ENCODE data around the gene KRT14.
"Not testable (repeated sequence)": the region's sequence is repeated elsewhere in the genome, so short reads cannot be mapped to it uniquely, and the experiment has no call there.

KRT14 gene

GRCh38 chr17:41576740-41577139, 10.0 kb downstream of the KRT14 start:
- not testable (repeated sequence) for DNase-seq

GRCh38 chr17:41575336-41575735, 11.4 kb downstream of the KRT14 start:
- no peak for DNase-seq

- DNase-seq: no peak
These were observed 14.9 kb downstream of the KRT14 start, which contains the start of gene KRT9 for GRCh38 chr17:41571561-41572434. KRT9 (minus strand) TSS chr17:41572059; CDS start chr17:41571992, 67 bp downstream.

GRCh38 chr17:41567317-41567716, 19.4 kb downstream of the KRT14 start:
- no peak for DNase-seq

GRCh38 chr17:41565338-41565737, 21.4 kb downstream of the KRT14 start:
- DNase-seq: no peak

GRCh38 chr17:41563607-41564170, 23.0 kb downstream of the KRT14 start:
- no peak for DNase-seq

- DNase-seq: no peak
These were observed 25.1 kb downstream of the KRT14 start for GRCh38 chr17:41561554-41561953.

- no peak for DNase-seq
These were observed 27.1 kb downstream of the KRT14 start for GRCh38 chr17:41559548-41559947.

- DNase-seq: no peak
These were observed 29.8 kb downstream of the KRT14 start for GRCh38 chr17:41556931-41557330.

GRCh38 chr17:41556306-41556705, 30.4 kb downstream of the KRT14 start:
- DNase-seq: no peak

- no peak for DNase-seq
These were observed 31.4 kb downstream of the KRT14 start for GRCh38 chr17:41555105-41555887.

- DNase-seq: no peak
These were observed 32.6 kb downstream of the KRT14 start for GRCh38 chr17:41553987-41554680.

- no peak for DNase-seq
These were observed 33.5 kb downstream of the KRT14 start for GRCh38 chr17:41553176-41553575.

- no peak for DNase-seq
These were observed 34.2 kb downstream of the KRT14 start for GRCh38 chr17:41552455-41552854.

GRCh38 chr17:41551365-41551764, 35.3 kb downstream of the KRT14 start:
- no peak for DNase-seq

- DNase-seq: no peak
These were observed 37.1 kb downstream of the KRT14 start for GRCh38 chr17:41549596-41550039.

- DNase-seq: peak; percentile 78
These were observed 37.7 kb downstream of the KRT14 start for GRCh38 chr17:41548844-41549595.

GRCh38 chr17:41547921-41548843, 38.5 kb downstream of the KRT14 start:
- DNase-seq: peak; percentile 38

- no peak for DNase-seq
These were observed 39.3 kb downstream of the KRT14 start for GRCh38 chr17:41547378-41547841.

GRCh38 chr17:41546819-41547218, 39.9 kb downstream of the KRT14 start:
- DNase-seq: no peak
